Measurements from ENCODE around the gene RAB1B. TPM values are rescaled to one million over a fixed set of nuclear protein-coding genes. Genes with fewer than 3 reads are reported as not detected.

Gene RAB1B
- total RNA-seq = 100 to 1,000 TPM; 139 to 146 TPM

DNA sequence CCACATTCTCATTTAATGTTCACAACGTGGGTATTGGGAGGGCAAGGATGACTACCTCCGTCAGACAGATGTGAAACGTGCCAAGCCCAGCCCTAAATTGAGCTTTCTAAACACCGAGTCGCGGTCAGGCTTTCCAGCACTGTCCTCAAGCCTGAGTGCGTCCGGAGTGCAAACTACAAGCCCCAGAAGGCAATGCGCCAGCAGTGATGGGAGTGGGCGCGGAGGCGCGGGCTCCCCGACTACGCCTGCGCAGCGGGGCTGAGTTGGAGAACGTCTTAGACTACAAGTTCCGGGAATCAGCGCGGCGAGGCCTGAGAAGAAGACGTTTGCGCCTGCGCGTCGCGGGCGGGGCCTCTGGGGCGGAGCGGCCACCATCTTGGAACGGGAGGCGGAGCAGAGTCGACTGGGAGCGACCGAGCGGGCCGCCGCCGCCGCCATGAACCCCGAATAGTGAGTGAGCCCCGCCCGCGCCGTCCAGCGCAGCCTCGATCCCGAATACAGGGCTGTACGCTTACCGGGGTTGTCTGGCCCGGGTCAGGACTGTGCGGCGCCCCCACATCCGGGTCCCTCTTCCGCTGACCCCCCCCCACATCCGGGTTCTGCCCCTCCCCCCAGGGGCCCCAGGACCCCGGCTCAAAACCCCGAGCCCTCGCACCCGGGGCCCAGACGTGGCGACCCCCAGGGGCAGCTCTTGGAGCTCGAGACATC is at the start of gene RAB1B:
TSS of gene RAB1B (plus strand) at position 396 of the 708 bp plus-strand sequence. CDS start at position 437, 41 bp downstream.
- Mint-ChIP-seq H3K36me3 (peaks cover 14% of the 10 kb centered on the region), H3K27me3 (no peaks in the 10 kb centered on the region), H3K27ac (peak within 1 kb of the TSS; percentile 94 to 99), H3K4me3 (peak within 1 kb of the TSS; percentile 97), H3K9me3 (no peaks in the 10 kb centered on the region), H3K4me1 (ENCODE audit: low read depth in 2 of 2) (peaks cover 45 to 49% of the 10 kb centered on the region in 2 donors)
- DNase-seq (ENCODE audit: low spot score) = peak; percentile 100
- peak; percentile 93 for ATAC-seq

DNA sequence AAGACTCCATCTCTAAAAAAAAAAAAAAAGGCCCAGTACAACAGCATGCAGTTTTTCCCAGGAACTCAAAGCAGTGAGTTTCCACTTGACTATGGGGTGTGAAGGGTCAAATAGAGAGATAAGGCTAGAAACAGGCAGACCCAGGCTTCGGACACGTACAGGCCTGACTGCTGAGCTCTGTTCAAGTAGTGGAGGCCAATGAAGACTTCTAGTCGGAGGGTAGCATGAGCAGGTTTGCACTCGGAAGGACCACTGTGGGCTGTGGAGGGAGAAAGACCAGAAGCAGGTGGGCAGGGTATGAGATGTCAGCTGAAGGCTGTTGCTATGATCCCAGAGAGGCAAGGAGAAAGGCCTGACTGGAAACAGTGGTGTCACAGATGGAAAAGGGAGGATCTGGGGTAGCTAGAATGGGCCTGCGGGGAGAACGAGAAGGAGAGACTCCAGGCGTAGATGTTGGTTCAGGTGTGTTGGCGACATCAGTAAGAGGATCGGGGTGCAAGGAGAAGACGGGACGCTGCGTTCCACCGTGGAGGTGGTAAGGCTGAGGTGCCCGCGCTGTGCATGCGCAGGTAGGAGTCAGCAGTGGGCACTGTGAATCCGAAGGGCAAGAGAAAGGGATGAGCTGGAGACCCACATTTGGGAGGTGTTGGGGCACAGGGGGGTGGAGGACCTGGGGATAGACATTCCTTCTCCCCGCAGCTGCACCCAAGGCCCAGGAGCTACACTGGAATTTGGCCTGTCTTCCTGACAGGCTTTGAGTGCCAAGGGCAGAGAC is 49.4 kb upstream of the RAB1B start:
- Mint-ChIP-seq H3K27ac (peak overlapping the region in 1 of 2 donors; percentile 29), H3K27me3 (no peaks in the 10 kb centered on the region), H3K4me1 (ENCODE audit: low read depth in 2 of 2) (peaks cover 12 to 17% of the 10 kb centered on the region in 2 donors), H3K36me3 (peaks cover 4% of the 10 kb centered on the region), H3K4me3 (no peak overlapping the region), H3K9me3 (no peaks in the 10 kb centered on the region)
- DNase-seq (ENCODE audit: low spot score) = no peak
- no peak for ATAC-seq

DNA sequence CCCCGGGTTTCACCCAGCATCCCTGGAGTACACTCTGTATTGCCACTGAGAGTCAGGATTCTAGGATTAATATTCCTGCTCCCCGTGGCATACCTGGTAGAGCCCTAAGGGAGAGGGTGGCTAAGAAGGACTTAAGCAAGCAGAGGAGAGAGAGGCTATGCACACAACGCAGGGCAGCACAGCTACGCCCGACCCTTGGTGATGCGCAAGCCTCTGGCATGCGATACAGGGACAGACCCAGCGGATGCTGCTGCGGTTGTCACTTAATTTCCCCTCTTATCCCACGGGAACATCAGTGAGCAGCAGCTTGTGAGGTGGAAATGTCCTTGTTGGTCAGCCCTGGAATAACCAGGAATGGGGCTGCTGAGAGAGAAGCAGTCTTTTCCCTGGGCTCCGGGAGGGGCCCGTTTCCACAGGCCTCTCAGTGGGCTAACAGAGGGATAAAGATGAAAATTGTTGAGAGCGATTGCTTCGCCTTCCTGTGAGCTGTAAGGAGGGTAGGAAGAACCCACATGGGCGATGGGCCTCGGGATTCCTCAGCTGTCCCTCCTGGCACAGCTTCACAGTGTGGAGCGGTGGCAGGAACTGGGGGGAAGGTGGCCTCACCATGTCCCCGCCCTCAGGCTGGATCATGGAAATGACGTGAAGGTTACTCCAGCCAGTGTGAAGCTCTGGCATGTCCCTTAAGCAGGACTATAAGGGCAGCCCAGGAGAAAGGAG is 48.4 kb upstream of the RAB1B start:
- ATAC-seq = no peak
- no peak for DNase-seq (ENCODE audit: low spot score)
- Mint-ChIP-seq H3K4me1 (ENCODE audit: low read depth in 2 of 2) (peaks cover 12 to 17% of the 10 kb centered on the region in 2 donors), H3K27ac (no peak overlapping the region), H3K4me3 (no peak overlapping the region), H3K9me3 (no peaks in the 10 kb centered on the region), H3K27me3 (no peaks in the 10 kb centered on the region), H3K36me3 (peaks cover 4% of the 10 kb centered on the region)

DNA sequence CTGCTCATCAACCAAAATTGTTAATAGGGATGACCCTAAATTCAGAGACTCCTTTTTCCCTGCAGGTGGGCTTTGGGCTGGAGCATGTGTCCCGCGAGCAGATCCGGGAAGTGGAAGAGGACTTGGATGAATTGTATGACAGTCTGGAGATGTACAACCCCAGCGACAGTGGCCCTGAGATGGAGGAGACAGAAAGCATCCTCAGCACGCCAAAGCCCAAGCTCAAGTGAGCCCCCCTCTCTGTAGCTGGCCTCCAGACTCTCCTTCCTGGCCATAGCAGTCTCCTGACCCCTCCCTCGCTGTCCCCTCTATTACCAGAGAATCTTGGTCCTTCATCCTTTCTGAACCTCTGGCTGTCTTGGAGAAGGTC is 47.9 kb upstream of the RAB1B start:
- no peak for DNase-seq (ENCODE audit: low spot score)

DNA sequence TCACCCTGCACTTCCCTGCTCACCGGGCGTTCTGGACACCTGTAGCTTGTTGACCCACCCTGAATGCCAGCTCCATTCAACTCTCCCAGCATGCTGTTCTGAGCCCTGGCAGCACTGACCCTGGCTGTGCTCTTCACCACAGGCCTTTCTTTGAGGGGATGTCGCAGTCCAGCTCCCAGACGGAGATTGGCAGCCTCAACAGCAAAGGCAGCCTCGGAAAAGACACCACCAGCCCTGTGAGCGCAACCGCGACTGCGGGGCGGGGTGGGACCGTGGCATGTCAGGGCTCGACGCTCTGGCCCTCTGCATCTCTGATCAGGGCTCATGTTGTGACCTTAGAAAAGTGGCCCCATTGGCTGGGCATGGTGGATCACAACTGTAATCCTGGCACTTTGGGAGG is 47.4 kb upstream of the RAB1B start:
- H3K4me1 Mint-ChIP-seq (ENCODE audit: low read depth in 2 of 2) = peaks cover 12 to 17% of the 10 kb centered on the region in 2 donors
- no peaks in the 10 kb centered on the region for H3K27me3 Mint-ChIP-seq
- DNase-seq (ENCODE audit: low spot score) (no peak), ATAC-seq (no peak)
- H3K4me3 Mint-ChIP-seq = no peak overlapping the region
- no peaks in the 10 kb centered on the region for H3K9me3 Mint-ChIP-seq
- peak overlapping the region; percentile 29 to 81 for H3K27ac Mint-ChIP-seq
- H3K36me3 Mint-ChIP-seq = peaks cover 4% of the 10 kb centered on the region

More for the DNA sequence above, 47.9 kb upstream of the RAB1B start:
- Mint-ChIP-seq H3K36me3 (peaks cover 4% of the 10 kb centered on the region), H3K27ac (peak overlapping the region in 1 of 2 donors; percentile 29), H3K4me1 (ENCODE audit: low read depth in 2 of 2) (peaks cover 12 to 17% of the 10 kb centered on the region in 2 donors), H3K27me3 (no peaks in the 10 kb centered on the region), H3K4me3 (no peak overlapping the region), H3K9me3 (no peaks in the 10 kb centered on the region)
- no peak for ATAC-seq

DNA sequence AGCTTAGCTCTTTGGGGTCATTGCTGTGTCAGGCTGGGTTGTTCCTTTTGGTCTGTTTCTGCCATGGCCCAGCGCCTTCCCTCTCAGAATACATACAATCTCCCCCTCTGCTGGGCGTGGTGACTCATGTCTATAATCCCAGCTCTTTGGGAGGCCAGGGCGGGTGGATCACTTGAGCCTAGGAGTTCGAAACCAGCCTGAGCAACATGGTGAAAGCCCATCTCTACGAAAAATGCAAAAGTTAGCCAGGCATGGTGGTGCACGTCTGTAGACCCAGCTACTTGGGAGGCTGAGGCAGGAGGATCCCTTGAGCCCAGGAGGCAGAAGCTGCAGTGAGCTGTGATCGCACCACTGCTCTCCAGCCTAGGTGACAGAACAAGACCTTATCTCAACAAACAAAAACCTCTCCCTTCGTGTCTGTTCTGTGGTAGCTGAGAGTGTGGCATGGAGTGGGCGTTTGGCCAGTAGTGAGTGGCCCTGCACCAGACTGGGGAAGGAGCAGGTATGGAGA is 46.7 kb upstream of the RAB1B start:
- no peaks in the 10 kb centered on the region for H3K9me3 Mint-ChIP-seq
- DNase-seq (ENCODE audit: low spot score) (no peak), ATAC-seq (no peak)
- no peak overlapping the region for H3K4me3 Mint-ChIP-seq
- H3K4me1 Mint-ChIP-seq (ENCODE audit: low read depth in 2 of 2) = peaks cover 12 to 19% of the 10 kb centered on the region in 2 donors
- H3K36me3 Mint-ChIP-seq = peaks cover 4% of the 10 kb centered on the region
- no peaks in the 10 kb centered on the region for H3K27me3 Mint-ChIP-seq
- peak overlapping the region; percentile 81 to 82 for H3K27ac Mint-ChIP-seq

DNA sequence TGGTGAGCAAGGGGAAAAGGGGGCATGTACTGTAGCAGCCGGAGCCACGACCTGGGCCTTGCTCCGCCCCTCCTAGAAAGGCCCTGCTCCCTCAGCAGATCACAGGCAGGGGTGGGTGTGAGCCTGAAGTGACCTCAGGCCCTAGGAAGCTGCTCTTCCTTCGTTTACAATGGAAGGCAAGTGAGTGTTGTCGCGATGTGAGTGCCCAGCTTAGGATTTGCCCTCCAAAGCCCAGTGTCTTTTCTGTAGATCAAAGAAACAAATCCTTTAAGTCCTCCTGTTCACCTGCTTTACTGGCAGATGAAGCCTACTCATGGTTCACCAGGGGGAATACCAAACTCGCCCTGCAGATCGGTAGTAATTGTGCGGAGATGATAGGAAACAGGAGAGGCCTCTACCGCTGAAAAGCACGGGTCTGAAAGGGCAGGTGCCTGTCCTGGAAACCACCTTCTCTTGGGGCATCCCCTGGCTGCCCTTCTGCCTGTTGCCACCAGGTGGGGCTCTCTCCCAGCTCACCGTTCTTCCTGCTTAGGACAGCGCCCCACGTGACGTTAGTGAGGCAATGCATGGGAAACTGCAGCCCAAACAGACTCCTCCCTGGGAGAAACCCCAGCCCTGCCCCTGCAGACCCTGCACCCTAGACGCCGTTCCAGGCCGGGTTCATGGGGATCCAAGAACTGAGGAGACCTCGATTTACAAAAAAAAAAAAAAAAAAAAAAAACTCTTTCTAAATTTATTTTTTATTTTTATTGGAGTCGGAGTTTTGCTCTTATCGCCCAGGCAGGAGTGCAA is 45.9 kb upstream of the RAB1B start:
- H3K4me3 Mint-ChIP-seq = no peak overlapping the region
- peaks cover 12 to 19% of the 10 kb centered on the region in 2 donors for H3K4me1 Mint-ChIP-seq (ENCODE audit: low read depth in 2 of 2)
- DNase-seq (ENCODE audit: low spot score) (peak; percentile 90), ATAC-seq (peak; percentile 94 to 96)
- no peaks in the 10 kb centered on the region for H3K9me3 Mint-ChIP-seq
- peak overlapping the region; percentile 81 to 82 for H3K27ac Mint-ChIP-seq
- H3K27me3 Mint-ChIP-seq = no peaks in the 10 kb centered on the region
- peaks cover 4% of the 10 kb centered on the region for H3K36me3 Mint-ChIP-seq

DNA sequence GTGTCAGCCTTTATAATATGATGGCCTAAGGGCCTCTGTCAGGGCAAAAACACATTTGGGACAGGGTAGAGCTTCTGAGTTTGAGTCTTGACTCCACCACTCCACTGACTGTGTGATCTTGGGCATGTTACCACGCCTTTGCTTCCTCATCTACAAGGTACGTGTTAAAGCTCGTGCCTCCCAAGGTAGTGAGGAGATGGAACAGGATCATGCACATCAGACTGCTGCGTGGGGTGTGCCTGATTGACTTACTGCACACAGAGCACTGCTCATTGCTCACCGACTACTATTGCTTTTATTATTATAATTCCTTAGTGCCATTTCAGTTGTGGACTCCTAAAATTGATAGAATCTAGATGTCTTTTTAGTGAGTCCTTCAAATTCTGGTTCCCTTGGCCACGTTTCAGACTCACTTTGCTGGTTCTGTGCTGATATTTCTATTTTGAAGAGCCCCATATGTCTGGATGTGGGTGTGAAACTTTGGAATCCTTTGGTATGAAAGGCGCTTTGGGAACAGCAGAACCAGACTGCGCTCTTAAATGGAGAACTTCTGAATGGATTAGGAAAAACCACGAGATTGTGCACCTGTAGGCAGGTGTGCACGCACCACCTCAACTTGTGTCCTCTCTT is 44.1 kb upstream of the RAB1B start:
- Mint-ChIP-seq H3K4me3 (no peak overlapping the region), H3K27ac (no peak overlapping the region), H3K4me1 (ENCODE audit: low read depth in 2 of 2) (peaks cover 12 to 13% of the 10 kb centered on the region in 2 donors), H3K27me3 (no peaks in the 10 kb centered on the region), H3K36me3 (peaks cover 6% of the 10 kb centered on the region), H3K9me3 (no peaks in the 10 kb centered on the region)
- DNase-seq (ENCODE audit: low spot score) = no peak
- no peak for ATAC-seq

DNA sequence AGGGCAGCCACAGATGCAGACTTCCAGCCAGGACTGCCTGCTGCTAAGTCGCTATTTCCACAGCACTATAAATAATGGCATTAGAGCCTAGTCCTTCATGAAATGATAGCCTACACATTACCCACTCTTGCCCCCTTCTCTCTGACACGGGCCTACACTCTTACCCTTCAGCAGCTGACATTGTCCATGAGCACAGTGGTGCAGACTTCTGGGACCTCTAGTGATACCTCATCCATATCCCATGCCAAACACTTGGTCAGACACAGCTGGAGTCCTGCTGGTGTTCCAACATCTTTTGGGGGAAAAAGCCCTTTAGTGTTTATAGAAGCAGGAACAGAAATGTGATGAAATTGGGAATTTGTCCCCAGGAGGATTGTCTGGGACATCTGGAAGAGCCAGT is 43.4 kb upstream of the RAB1B start:
- Mint-ChIP-seq H3K9me3 (no peaks in the 10 kb centered on the region), H3K4me3 (no peak overlapping the region), H3K27me3 (no peaks in the 10 kb centered on the region), H3K27ac (no peak overlapping the region), H3K36me3 (peaks cover 6% of the 10 kb centered on the region), H3K4me1 (ENCODE audit: low read depth in 2 of 2) (peaks cover 12 to 13% of the 10 kb centered on the region in 2 donors)
- ATAC-seq (no peak), DNase-seq (ENCODE audit: low spot score) (no peak)

DNA sequence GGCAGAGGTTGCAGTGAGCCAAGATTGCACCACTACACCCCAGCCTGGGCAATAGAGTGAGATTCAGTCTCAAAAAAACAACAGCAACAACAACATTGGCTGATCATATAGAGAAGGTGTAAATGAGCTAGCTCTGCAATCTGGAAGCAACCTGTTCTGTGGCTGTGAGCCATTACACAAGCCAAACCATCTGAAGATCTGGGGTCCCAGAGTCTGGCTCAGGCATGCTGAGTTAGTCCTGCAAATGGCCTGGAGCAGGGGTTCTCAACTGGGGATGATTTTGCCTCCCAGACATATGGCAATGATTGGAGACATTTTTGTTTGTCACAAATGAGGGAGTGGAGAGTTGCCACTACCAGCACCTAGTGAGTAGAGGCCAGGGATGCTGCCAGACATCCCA is 42.3 kb upstream of the RAB1B start:
- H3K4me1 Mint-ChIP-seq (ENCODE audit: low read depth in 2 of 2) = peaks cover 12 to 13% of the 10 kb centered on the region in 2 donors
- peaks cover 6% of the 10 kb centered on the region for H3K36me3 Mint-ChIP-seq
- H3K27ac Mint-ChIP-seq = no peak overlapping the region
- H3K9me3 Mint-ChIP-seq = no peaks in the 10 kb centered on the region
- H3K4me3 Mint-ChIP-seq = no peak overlapping the region
- ATAC-seq (no peak), DNase-seq (ENCODE audit: low spot score) (no peak)
- no peaks in the 10 kb centered on the region for H3K27me3 Mint-ChIP-seq

DNA sequence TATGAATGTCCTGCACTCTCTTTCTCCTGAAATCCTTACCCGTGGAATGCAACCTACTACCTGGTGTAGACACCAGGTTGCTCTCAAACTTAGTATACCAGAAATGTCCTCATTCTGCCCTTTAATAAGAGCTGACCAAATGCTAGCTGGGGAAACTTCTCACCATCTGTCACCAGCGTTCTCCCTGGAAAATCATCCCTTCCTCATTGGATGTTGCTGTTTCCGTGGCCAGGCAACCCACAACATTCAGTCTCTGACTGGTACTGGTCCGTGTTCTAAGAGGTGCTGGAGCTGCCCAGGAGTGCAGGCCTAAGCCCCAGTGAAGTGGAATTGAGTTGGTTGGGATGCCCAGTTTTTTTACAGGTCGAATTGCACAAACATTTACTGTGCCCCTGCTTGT is 40.7 kb upstream of the RAB1B start:
- DNase-seq (ENCODE audit: low spot score) (no peak), ATAC-seq (no peak)
- H3K9me3 Mint-ChIP-seq = no peaks in the 10 kb centered on the region
- peaks cover 16% of the 10 kb centered on the region for H3K36me3 Mint-ChIP-seq
- H3K4me1 Mint-ChIP-seq (ENCODE audit: low read depth in 2 of 2) = peaks cover 1 to 10% of the 10 kb centered on the region in 2 donors
- no peak overlapping the region for H3K27ac Mint-ChIP-seq
- no peaks in the 10 kb centered on the region for H3K27me3 Mint-ChIP-seq
- H3K4me3 Mint-ChIP-seq = no peak overlapping the region

DNA sequence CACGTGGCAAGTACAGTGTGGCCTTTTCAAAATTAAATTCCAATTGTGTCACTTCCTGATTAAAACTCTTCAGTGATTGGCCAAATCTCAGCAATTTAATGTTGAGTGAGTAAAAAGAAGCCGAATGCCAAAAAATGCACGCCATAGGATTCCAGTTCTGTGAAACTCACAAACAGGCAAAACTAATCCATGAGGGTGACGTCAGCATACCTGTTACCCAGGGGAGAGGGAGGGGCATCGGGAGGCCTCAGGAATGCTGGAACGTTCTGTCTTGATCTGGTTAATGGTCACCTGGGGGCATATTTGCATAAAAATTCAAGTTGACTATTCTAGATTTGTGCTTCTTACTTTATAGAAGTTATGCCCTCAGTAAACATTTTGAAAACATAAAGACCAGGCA is 39.9 kb upstream of the RAB1B start:
- Mint-ChIP-seq H3K9me3 (no peaks in the 10 kb centered on the region), H3K27ac (no peak overlapping the region), H3K4me3 (no peak overlapping the region), H3K27me3 (no peaks in the 10 kb centered on the region), H3K36me3 (peaks cover 16% of the 10 kb centered on the region), H3K4me1 (ENCODE audit: low read depth in 2 of 2) (peaks cover 0 to 8% of the 10 kb centered on the region in 2 donors)
- no peak for DNase-seq (ENCODE audit: low spot score)
- no peak for ATAC-seq

DNA sequence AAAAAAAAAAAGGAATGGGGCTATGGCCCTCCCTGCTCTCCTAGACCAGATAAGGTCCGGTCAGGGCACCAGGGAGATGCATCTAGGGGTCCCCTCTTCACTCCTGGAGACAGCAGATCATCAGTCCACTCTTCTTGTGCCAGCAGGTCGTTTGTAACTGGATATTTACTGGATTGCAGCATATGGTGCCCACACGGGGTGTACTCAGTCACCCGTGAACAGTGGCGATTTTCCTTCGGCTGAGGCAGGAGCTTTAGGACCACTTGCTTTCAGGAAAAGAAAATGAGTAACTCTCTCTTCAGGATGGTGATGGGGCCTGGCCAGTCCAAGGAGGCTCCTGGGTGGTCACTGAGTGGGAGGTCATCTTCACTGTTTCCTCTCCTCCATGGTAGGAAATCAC is 38.3 kb upstream of the RAB1B start:
- no peaks in the 10 kb centered on the region for H3K27me3 Mint-ChIP-seq
- no peak overlapping the region for H3K4me3 Mint-ChIP-seq
- peaks cover 0 to 8% of the 10 kb centered on the region in 2 donors for H3K4me1 Mint-ChIP-seq (ENCODE audit: low read depth in 2 of 2)
- no peak for DNase-seq (ENCODE audit: low spot score)
- ATAC-seq = no peak
- H3K9me3 Mint-ChIP-seq = no peaks in the 10 kb centered on the region
- H3K27ac Mint-ChIP-seq = no peak overlapping the region
- H3K36me3 Mint-ChIP-seq = peaks cover 16% of the 10 kb centered on the region
